Measurements from ENCODE around the gene NR6A1.

NR6A1 gene

GRCh38 chr9:124661271-124661670 lies 109.8 kb downstream of the NR6A1 start:
- H3K4me2 ChIP-seq: no peak overlapping the region
- no peak overlapping the region for H3K27ac ChIP-seq
- no peak overlapping the region for H3K4me3 ChIP-seq (IDR thresholded peaks at IDR 0.05; ENCODE audit: insufficient read depth, low read depth, low read length)
- no peaks in the 10 kb centered on the region for H3K79me2 ChIP-seq (ENCODE audit: insufficient read depth, low read depth)
- no peak overlapping the region for H2AFZ ChIP-seq (ENCODE audit: low read depth)
- no peak overlapping the region for H3K9ac ChIP-seq
- H3K36me3 ChIP-seq (ENCODE audit: insufficient read depth): no peaks in the 10 kb centered on the region
- H4K20me1 ChIP-seq (ENCODE audit: insufficient read depth): no peaks in the 10 kb centered on the region
- no peak for TF ChIP-seq CTCF (conservative IDR thresholded peaks at IDR 0.05; ENCODE audit: low read depth, low read length)
- no peaks in the 10 kb centered on the region for H3K27me3 ChIP-seq (ENCODE audit: insufficient read depth, low read depth)
- no peaks in the 10 kb centered on the region for H3K4me1 ChIP-seq (ENCODE audit: low read depth, poor library complexity, severe bottlenecking)

GRCh38 chr9:124660341-124660801 lies 110.7 kb downstream of the NR6A1 start:
- no peaks in the 10 kb centered on the region for H4K20me1 ChIP-seq (ENCODE audit: insufficient read depth)
- H3K36me3 ChIP-seq (ENCODE audit: insufficient read depth): no peaks in the 10 kb centered on the region
- no peaks in the 10 kb centered on the region for H3K4me1 ChIP-seq (ENCODE audit: low read depth, poor library complexity, severe bottlenecking)
- H3K4me2 ChIP-seq: no peak overlapping the region
- H3K4me3 ChIP-seq (IDR thresholded peaks at IDR 0.05; ENCODE audit: insufficient read depth, low read depth, low read length): no peak overlapping the region
- H3K27me3 ChIP-seq (ENCODE audit: insufficient read depth, low read depth): no peaks in the 10 kb centered on the region
- H3K27ac ChIP-seq: no peak overlapping the region
- no peak for TF ChIP-seq CTCF (conservative IDR thresholded peaks at IDR 0.05; ENCODE audit: low read depth, low read length)
- H3K79me2 ChIP-seq (ENCODE audit: insufficient read depth, low read depth): no peaks in the 10 kb centered on the region
- H3K9ac ChIP-seq: no peak overlapping the region
- no peak overlapping the region for H2AFZ ChIP-seq (ENCODE audit: low read depth)

- Histone ChIP-seq H3K79me2 (ENCODE audit: insufficient read depth, low read depth) (no peaks in the 10 kb centered on the region), H2AFZ (ENCODE audit: low read depth) (no peak overlapping the region), H3K4me3 (IDR thresholded peaks at IDR 0.05; ENCODE audit: insufficient read depth, low read depth, low read length) (no peak overlapping the region)
Measured at GRCh38 chr9:124659099-124659659, 111.9 kb downstream of the NR6A1 start.

GRCh38 chr9:124658165-124659017 lies 112.7 kb downstream of the NR6A1 start:
- H3K9ac ChIP-seq: no peak overlapping the region
- H3K4me3 ChIP-seq (IDR thresholded peaks at IDR 0.05; ENCODE audit: insufficient read depth, low read depth, low read length): no peak overlapping the region
- no peak overlapping the region for H2AFZ ChIP-seq (ENCODE audit: low read depth)
- H3K27me3 ChIP-seq (ENCODE audit: insufficient read depth, low read depth): no peaks in the 10 kb centered on the region
- TF ChIP-seq CTCF (conservative IDR thresholded peaks at IDR 0.05; ENCODE audit: low read depth, low read length): no peak
- no peaks in the 10 kb centered on the region for H3K36me3 ChIP-seq (ENCODE audit: insufficient read depth)
- no peak overlapping the region for H3K27ac ChIP-seq
- H3K79me2 ChIP-seq (ENCODE audit: insufficient read depth, low read depth): no peaks in the 10 kb centered on the region
- H3K4me2 ChIP-seq: no peak overlapping the region
- H4K20me1 ChIP-seq (ENCODE audit: insufficient read depth): no peaks in the 10 kb centered on the region
- no peaks in the 10 kb centered on the region for H3K4me1 ChIP-seq (ENCODE audit: low read depth, poor library complexity, severe bottlenecking)

More at GRCh38 chr9:124659099-124659659, 111.9 kb downstream of the NR6A1 start:
- Histone ChIP-seq H3K4me1 (ENCODE audit: low read depth, poor library complexity, severe bottlenecking) (no peaks in the 10 kb centered on the region), H3K27ac (no peak overlapping the region), H3K27me3 (ENCODE audit: insufficient read depth, low read depth) (no peaks in the 10 kb centered on the region), H3K9ac (no peak overlapping the region), H4K20me1 (ENCODE audit: insufficient read depth) (no peaks in the 10 kb centered on the region), H3K36me3 (ENCODE audit: insufficient read depth) (no peaks in the 10 kb centered on the region), H3K4me2 (no peak overlapping the region)
- no peak for TF ChIP-seq CTCF (conservative IDR thresholded peaks at IDR 0.05; ENCODE audit: low read depth, low read length)

Measured in KMS-11 (cell line).